Measurements from ENCODE around the gene SERTM2. TPM values are rescaled to one million over a fixed set of nuclear protein-coding genes. Genes with fewer than 3 reads are reported as not detected.

SERTM2 gene
- polyA plus RNA-seq (2013, experiment 1 of 4) = 15.6 TPM
- polyA plus RNA-seq (2013, experiment 2 of 4) = 15.7 TPM
- polyA plus RNA-seq (2013, experiment 3 of 4) = 12.9 TPM
- 15.8 TPM for polyA plus RNA-seq (2013, experiment 4 of 4)

DNA sequence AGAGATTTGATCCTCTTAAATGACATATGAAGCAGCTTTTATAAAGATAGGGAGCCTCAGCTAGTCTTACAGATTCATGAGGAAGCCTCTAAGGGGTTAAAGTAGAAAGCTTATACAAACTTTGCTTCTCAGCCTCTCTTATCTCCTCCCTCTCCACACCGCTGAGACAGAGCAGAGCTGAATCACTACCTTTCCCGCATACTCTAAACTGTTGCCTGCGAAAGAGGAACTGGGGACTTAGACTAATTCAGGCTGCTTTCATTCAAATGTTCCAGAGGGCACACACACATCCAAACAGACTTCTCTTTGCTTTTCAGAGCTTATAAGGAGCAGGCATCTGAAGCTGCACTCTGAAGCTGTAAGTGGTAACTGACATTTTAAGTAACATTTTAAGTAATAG, at the start of gene SERTM2:
Gene SERTM2, plus strand, starts transcription at position 169 of the 400 bp plus-strand sequence. CDS start 7,213 bp downstream, outside the sequence.
- Histone ChIP-seq H3K4me1 (ENCODE audit: control insufficient read depth, insufficient read depth, low read length) (no peaks in the 10 kb centered on the region), H3K9me3 (ENCODE audit: control insufficient read depth, low read length) (no peaks in the 10 kb centered on the region), H3K27me3 (ENCODE audit: control insufficient read depth, insufficient read depth, low read length, poor library complexity, severe bottlenecking) (no peaks in the 10 kb centered on the region), H3K36me3 (ENCODE audit: control insufficient read depth, insufficient read depth, low read length) (no peaks in the 10 kb centered on the region), H3K4me3 (ENCODE audit: insufficient read depth, low read depth, low read length) (peak within 1 kb of the TSS; percentile 33), H3K27ac (ENCODE audit: insufficient read depth, low read depth, low read length, poor library complexity, severe bottlenecking) (no peak within 1 kb of the TSS)
- 0% methylated on average over 3 of the region's 3 CpGs for WGBS, 2 experiments

DNA sequence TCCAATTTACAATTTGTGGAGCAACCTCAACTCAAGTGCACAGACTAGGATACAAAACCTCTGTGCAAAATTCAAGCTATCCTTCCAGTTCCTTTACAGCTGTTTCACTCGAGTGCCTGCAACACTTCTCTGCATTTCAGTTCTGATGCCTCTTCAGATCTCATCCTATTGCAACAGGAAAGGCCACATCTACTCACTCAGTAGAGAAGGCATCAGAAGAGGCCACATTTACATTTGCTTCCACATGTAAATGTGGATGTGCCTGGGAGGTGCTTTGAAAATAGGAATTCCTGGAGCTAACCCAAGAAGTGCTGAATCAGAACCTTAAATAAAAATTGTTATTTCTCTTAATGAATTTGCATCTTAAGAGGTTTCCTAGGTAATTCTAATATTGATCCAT, 45.8 kb upstream of the SERTM2 start:
- Histone ChIP-seq H3K4me1 (ENCODE audit: control insufficient read depth, insufficient read depth, low read length) (no peaks in the 10 kb centered on the region), H3K9me3 (ENCODE audit: control insufficient read depth, low read length) (no peaks in the 10 kb centered on the region), H3K4me3 (ENCODE audit: insufficient read depth, low read depth, low read length) (no peak overlapping the region), H3K27ac (ENCODE audit: insufficient read depth, low read depth, low read length, poor library complexity, severe bottlenecking) (no peak overlapping the region), H3K27me3 (ENCODE audit: control insufficient read depth, insufficient read depth, low read length, poor library complexity, severe bottlenecking) (no peaks in the 10 kb centered on the region), H3K36me3 (ENCODE audit: control insufficient read depth, insufficient read depth, low read length) (no peaks in the 10 kb centered on the region)
- WGBS, 2 experiments = 19 to 21% methylated on average over 1 of the region's 1 CpG

DNA sequence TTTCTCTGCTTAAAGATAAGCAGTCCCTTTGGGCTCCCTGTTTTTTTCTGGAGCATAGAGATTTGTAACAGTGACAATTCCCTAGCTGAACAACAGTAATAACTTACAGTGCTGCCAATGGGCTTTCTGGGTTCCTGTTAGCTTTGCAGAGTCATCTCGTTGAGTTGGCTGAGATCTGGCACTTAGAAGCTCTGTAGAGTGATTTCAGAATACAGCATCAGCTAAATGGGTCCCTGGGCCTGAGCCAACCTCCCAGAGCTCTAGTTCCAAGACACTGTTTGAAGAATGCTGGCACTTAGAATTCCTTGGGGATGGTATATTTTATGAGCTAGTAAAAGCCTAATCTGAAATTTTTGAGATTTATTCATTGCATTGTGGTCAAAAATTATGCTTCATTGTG, 43.5 kb upstream of the SERTM2 start:
- no peaks in the 10 kb centered on the region for H3K9me3 ChIP-seq (ENCODE audit: control insufficient read depth, low read length)
- 93 to 100% methylated on average over 1 of the region's 1 CpG for WGBS, 2 experiments
- no peaks in the 10 kb centered on the region for H3K27me3 ChIP-seq (ENCODE audit: control insufficient read depth, insufficient read depth, low read length, poor library complexity, severe bottlenecking)
- no peaks in the 10 kb centered on the region for H3K36me3 ChIP-seq (ENCODE audit: control insufficient read depth, insufficient read depth, low read length)
- no peaks in the 10 kb centered on the region for H3K4me1 ChIP-seq (ENCODE audit: control insufficient read depth, insufficient read depth, low read length)
- no peak overlapping the region for H3K4me3 ChIP-seq (ENCODE audit: insufficient read depth, low read depth, low read length)
- no peak overlapping the region for H3K27ac ChIP-seq (ENCODE audit: insufficient read depth, low read depth, low read length, poor library complexity, severe bottlenecking)

DNA sequence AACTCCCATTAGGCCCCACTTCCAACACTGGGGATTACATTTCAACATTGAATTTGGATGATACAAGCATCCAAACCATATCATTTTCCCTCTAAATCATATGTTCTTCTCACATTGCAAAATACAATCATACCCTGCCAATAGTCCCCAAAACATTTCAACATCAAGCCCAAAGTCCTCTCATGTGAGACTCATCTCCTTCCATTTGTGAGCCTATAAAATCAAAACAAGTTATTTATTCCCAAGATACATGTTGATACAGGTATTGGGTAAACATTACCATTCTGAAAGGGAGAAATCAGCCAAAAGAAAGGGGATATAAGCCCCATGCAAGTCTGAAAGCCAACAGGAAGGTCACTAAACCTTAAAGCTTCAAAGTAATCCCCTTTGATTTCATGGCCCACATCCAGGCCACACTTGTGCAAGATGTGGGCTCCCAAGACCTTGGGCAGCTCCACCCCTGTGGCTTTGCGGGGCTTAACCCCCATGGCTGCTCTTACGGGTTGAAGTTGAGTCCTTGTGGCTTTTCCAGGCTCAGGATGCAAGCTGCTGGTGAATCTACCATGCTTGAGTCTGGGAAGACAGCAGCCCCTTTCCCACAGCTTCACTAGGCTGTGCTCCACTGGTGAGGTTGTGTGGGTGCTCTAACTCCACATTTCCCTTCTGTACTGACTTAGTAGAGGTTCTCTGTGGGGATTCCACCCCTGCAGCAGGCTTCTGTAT, 40.6 kb upstream of the SERTM2 start:
- H3K9me3 ChIP-seq (ENCODE audit: control insufficient read depth, low read length) = no peaks in the 10 kb centered on the region
- H3K4me3 ChIP-seq (ENCODE audit: insufficient read depth, low read depth, low read length) = no peak overlapping the region
- no peaks in the 10 kb centered on the region for H3K27me3 ChIP-seq (ENCODE audit: control insufficient read depth, insufficient read depth, low read length, poor library complexity, severe bottlenecking)
- H3K4me1 ChIP-seq (ENCODE audit: control insufficient read depth, insufficient read depth, low read length) = no peaks in the 10 kb centered on the region
- H3K27ac ChIP-seq (ENCODE audit: insufficient read depth, low read depth, low read length, poor library complexity, severe bottlenecking) = no peak overlapping the region
- no peaks in the 10 kb centered on the region for H3K36me3 ChIP-seq (ENCODE audit: control insufficient read depth, insufficient read depth, low read length)
- WGBS, 2 experiments = 94 to 98% methylated on average over 2 of the region's 2 CpGs

DNA sequence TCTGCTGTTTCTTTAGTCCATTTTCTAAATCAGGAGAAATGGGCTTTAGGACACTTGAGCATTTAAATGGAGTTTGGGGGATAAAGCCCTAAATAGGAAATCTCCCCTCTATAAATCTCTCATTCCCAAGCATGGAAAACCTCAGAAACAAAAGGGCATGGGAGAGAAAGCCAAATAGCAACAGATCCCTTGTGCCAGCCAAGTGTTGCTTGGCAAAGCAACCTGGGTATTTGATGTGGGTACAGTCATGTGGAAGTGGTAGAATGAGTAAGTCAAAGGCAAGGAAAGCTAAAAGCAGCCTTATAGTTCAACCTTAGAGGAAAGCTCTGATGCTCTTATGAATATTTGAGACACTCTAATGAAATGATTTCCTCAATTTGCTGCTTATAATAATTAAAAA, 29.5 kb upstream of the SERTM2 start:
- no peaks in the 10 kb centered on the region for H3K27me3 ChIP-seq (ENCODE audit: control insufficient read depth, insufficient read depth, low read length, poor library complexity, severe bottlenecking)

DNA sequence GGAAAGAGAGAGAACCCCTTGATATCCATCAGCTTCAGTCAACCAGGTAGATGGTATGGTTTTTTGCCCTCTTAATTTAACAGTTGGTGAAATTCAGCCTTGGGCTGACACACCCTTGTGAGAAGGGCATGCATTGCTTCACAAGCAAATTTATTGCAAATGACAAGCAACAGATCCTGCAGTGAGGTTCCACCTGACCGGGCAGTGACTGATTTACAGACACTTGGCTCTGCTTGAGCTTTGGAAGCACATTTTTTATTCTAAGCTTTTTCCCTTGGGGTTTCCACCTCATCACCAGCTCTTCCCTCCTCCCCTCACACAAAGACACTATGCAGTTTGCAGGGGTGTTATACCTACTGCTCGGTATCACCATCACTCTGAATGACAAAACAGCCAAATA, 28.3 kb upstream of the SERTM2 start:
- no peak overlapping the region for H3K27ac ChIP-seq (ENCODE audit: insufficient read depth, low read depth, low read length, poor library complexity, severe bottlenecking)
- H3K4me3 ChIP-seq (ENCODE audit: insufficient read depth, low read depth, low read length) = no peak overlapping the region
- H3K36me3 ChIP-seq (ENCODE audit: control insufficient read depth, insufficient read depth, low read length) = no peaks in the 10 kb centered on the region
- 69 to 88% methylated on average over 1 to 2 of the region's 2 CpGs for WGBS, 2 experiments
- H3K27me3 ChIP-seq (ENCODE audit: control insufficient read depth, insufficient read depth, low read length, poor library complexity, severe bottlenecking) = no peaks in the 10 kb centered on the region
- H3K4me1 ChIP-seq (ENCODE audit: control insufficient read depth, insufficient read depth, low read length) = no peaks in the 10 kb centered on the region
- no peaks in the 10 kb centered on the region for H3K9me3 ChIP-seq (ENCODE audit: control insufficient read depth, low read length)

More for the DNA sequence above, 29.5 kb upstream of the SERTM2 start:
- H3K36me3 ChIP-seq (ENCODE audit: control insufficient read depth, insufficient read depth, low read length) = no peaks in the 10 kb centered on the region
- H3K4me1 ChIP-seq (ENCODE audit: control insufficient read depth, insufficient read depth, low read length) = no peaks in the 10 kb centered on the region
- H3K27ac ChIP-seq (ENCODE audit: insufficient read depth, low read depth, low read length, poor library complexity, severe bottlenecking) = no peak overlapping the region
- no peak overlapping the region for H3K4me3 ChIP-seq (ENCODE audit: insufficient read depth, low read depth, low read length)
- H3K9me3 ChIP-seq (ENCODE audit: control insufficient read depth, low read length) = no peaks in the 10 kb centered on the region

DNA sequence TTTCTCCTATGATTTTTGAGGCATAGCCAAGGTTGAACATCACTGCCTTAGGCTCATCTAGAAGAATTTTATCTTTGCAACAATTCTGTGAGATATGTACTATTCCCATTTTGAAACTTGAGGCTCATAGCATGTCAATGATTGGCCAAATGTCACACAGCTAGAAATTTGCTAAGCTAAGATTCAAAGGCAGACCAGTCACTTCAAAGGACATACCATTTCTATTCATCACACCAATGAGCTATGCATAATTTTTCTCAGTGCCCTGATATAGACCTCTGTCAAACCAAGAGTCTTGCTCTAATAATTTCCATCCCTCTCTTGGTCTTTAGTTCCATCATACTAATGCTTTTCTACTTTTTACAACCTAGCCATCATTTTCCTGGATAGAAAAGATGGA, 27.6 kb upstream of the SERTM2 start:
- Histone ChIP-seq H3K27me3 (ENCODE audit: control insufficient read depth, insufficient read depth, low read length, poor library complexity, severe bottlenecking) (no peaks in the 10 kb centered on the region), H3K9me3 (ENCODE audit: control insufficient read depth, low read length) (no peaks in the 10 kb centered on the region), H3K4me1 (ENCODE audit: control insufficient read depth, insufficient read depth, low read length) (no peaks in the 10 kb centered on the region), H3K27ac (ENCODE audit: insufficient read depth, low read depth, low read length, poor library complexity, severe bottlenecking) (no peak overlapping the region), H3K4me3 (ENCODE audit: insufficient read depth, low read depth, low read length) (no peak overlapping the region), H3K36me3 (ENCODE audit: control insufficient read depth, insufficient read depth, low read length) (no peaks in the 10 kb centered on the region)

DNA sequence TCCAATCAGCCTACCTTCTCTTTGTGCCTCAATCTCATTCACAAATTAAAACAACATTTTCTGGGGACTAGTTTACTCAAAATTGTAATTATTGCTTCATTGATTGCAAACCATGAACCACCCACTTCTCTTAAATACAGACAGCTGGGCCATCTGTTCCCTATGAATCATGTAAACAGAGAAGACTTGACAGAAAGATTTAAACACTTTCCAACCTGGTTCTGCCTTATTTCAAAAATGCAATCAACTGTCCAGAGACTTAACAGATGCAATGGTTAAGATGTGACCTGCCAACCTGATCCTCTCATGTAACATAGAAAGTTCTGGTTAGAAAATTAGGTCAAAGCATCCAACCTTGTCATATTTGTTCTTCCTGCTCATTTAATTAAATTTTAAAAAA, 20.8 kb upstream of the SERTM2 start:
- H3K27me3 ChIP-seq (ENCODE audit: control insufficient read depth, insufficient read depth, low read length, poor library complexity, severe bottlenecking) = no peaks in the 10 kb centered on the region
- no peaks in the 10 kb centered on the region for H3K4me1 ChIP-seq (ENCODE audit: control insufficient read depth, insufficient read depth, low read length)
- H3K27ac ChIP-seq (ENCODE audit: insufficient read depth, low read depth, low read length, poor library complexity, severe bottlenecking) = no peak overlapping the region
- no peaks in the 10 kb centered on the region for H3K9me3 ChIP-seq (ENCODE audit: control insufficient read depth, low read length)
- H3K36me3 ChIP-seq (ENCODE audit: control insufficient read depth, insufficient read depth, low read length) = no peaks in the 10 kb centered on the region
- H3K4me3 ChIP-seq (ENCODE audit: insufficient read depth, low read depth, low read length) = no peak overlapping the region

DNA sequence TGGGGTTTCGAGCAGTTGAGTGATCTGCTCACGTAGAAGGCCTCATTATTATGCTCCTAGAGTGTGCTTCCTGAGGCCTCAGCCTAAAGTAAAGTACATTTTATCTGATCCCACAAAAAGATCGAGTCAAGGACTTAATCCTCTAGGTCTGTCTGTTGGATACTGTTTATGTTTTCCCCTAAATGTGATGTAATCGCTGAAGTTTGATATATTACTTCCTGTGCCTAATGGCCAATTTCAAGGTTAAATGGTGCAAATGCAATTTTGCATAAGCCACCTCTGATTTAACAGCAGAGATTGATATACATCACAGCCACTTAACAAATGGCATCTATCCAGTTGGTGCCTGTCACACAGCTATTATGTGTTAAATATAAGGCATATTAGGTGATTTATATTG, 19.4 kb upstream of the SERTM2 start:
- Histone ChIP-seq H3K36me3 (ENCODE audit: control insufficient read depth, insufficient read depth, low read length) (no peaks in the 10 kb centered on the region), H3K4me3 (ENCODE audit: insufficient read depth, low read depth, low read length) (no peak overlapping the region), H3K9me3 (ENCODE audit: control insufficient read depth, low read length) (no peaks in the 10 kb centered on the region), H3K4me1 (ENCODE audit: control insufficient read depth, insufficient read depth, low read length) (no peaks in the 10 kb centered on the region), H3K27me3 (ENCODE audit: control insufficient read depth, insufficient read depth, low read length, poor library complexity, severe bottlenecking) (no peaks in the 10 kb centered on the region), H3K27ac (ENCODE audit: insufficient read depth, low read depth, low read length, poor library complexity, severe bottlenecking) (no peak overlapping the region)
- WGBS, 2 experiments = 89 to 94% methylated on average over 3 to 4 of the region's 4 CpGs

DNA sequence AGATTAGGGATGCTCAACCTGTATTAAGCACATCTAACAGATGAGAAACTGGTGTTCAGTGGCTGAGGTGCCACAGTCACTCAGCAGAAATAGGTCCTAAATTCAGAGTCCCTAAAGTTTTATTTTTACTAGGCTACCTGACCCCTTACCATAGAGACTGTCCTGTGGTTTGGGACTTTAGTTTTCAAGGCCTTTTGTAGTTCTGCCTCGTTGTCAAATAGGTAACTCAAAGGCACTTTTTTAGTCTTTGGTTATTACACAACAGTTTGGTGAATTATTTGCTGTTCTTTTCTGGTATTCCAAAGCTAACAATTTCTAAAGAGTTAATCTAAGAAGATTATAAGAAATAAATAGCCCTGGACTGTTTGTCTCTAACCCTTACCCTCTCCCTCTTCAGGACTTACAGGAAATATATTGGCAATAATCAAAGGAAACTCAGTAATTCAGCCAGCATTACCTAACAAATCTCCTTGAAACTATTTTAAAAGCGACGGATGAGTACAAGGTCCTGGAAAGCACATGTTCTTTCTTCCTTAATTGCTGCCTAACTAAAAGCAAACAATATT, 12.8 kb upstream of the SERTM2 start:
- WGBS, 2 experiments = 93 to 100% methylated on average over 2 to 3 of the region's 3 CpGs
- Histone ChIP-seq H3K4me3 (ENCODE audit: insufficient read depth, low read depth, low read length) (no peak overlapping the region), H3K4me1 (ENCODE audit: control insufficient read depth, insufficient read depth, low read length) (no peaks in the 10 kb centered on the region), H3K9me3 (ENCODE audit: control insufficient read depth, low read length) (no peaks in the 10 kb centered on the region), H3K27ac (ENCODE audit: insufficient read depth, low read depth, low read length, poor library complexity, severe bottlenecking) (no peak overlapping the region), H3K36me3 (ENCODE audit: control insufficient read depth, insufficient read depth, low read length) (no peaks in the 10 kb centered on the region), H3K27me3 (ENCODE audit: control insufficient read depth, insufficient read depth, low read length, poor library complexity, severe bottlenecking) (no peaks in the 10 kb centered on the region)
